Breast epithelium (tissue), 4 donors: ENCODE results near the gene AMIGO2. TPM values are rescaled to one million over a fixed set of nuclear protein-coding genes. Genes with fewer than 3 reads are reported as not detected.
A peak's percentile ranks its signal among the peaks of the same experiment; 100 is the strongest.

ENCODE experiments used
- DNase-seq, 2 donors: peaks; one replicate each; pipeline ENCODE4 v3.0.0-alpha.2; 2019; ENCODE audit warnings: low spot score in 2 of 2
- H3K27ac ChIP-seq, 2 donors: fragments of 200-600 bp; sonication (generic) in 1 of 2; one replicate each; pipeline ENCODE4 v1.5.1; 2016 to 2019; ENCODE audit warnings: mild to moderate bottlenecking in 1 of 2
- H3K27me3 ChIP-seq, 2 donors: fragments of 200-600 bp; sonication (generic) in 1 of 2; one replicate each; pipeline versions ENCODE4 v1.5.1 to v1.6.0; 2017 to 2019; ENCODE audit warnings: control low read depth in 1 of 2, mild to moderate bottlenecking in 1 of 2
- H3K36me3 ChIP-seq: fragments of 200-600 bp; one replicate; pipeline ENCODE4 v1.5.1; 2019
- H3K4me1 ChIP-seq, 2 donors: fragments of 200-600 bp; sonication (generic); one replicate each; pipeline ENCODE4 v1.5.1; 2016 to 2019; ENCODE audit warnings: control low read depth in 1 of 2
- H3K4me3 ChIP-seq, 3 donors: fragments of 200-600 bp; sonication (generic); 1 replicate in 2 of 3; 2 replicates in 1 of 3; pipeline ENCODE4 v1.5.1; 2016 to 2019; ENCODE audit warnings: mild to moderate bottlenecking in 3 of 3, moderate library complexity in 2 of 3
- H3K9me3 ChIP-seq, 2 donors: fragments of 200-600 bp; sonication (generic) in 1 of 2; one replicate each; pipeline ENCODE4 v1.5.1; 2016 to 2019; ENCODE audit warnings: control low read depth in 1 of 2
- CTCF ChIP-seq, 3 donors: fragments of 450-650 bp; IDR thresholded peaks; one replicate each; pipeline ENCODE4 v1.5.1; 2016 to 2017; ENCODE audit warnings: antibody characterized with exemption in 3 of 3, mild to moderate bottlenecking in 3 of 3, moderate library complexity in 3 of 3
- POLR2A ChIP-seq: fragments of 450-650 bp; IDR thresholded peaks from one replicate; pipeline ENCODE4 v1.6.1; 2016; ENCODE audit warnings: antibody characterized with exemption, mild to moderate bottlenecking, moderate library complexity
- POLR2AphosphoS5 ChIP-seq, 3 donors: sonication (generic); formaldehyde crosslinking; IDR thresholded peaks; one replicate each; pipeline ENCODE4 v1.6.1; 2017; ENCODE audit warnings: antibody characterized with exemption in 3 of 3
- intact Hi-C: fragments of 100-400 bp; cut with DNase I; formaldehyde crosslinking; loops from one replicate; pipeline ENCODE4 v1.15.1; 2023; ENCODE audit warnings: low total_unique reads
- total RNA-seq, 3 donors: library from RNA; depleted of rRNA; stranded (reverse); fragments of >200 nt; gene quantifications; one replicate each; pipeline ENCODE4 v1.1.0, GENCODE V29; 2016

The AMIGO2 gene
- total RNA-seq, 3 donors from 2014 or later = 6.7 to 57.7 (median 28.2) TPM

- Histone ChIP-seq H3K36me3 (no peaks in the 10 kb centered on the region), H3K9me3 (no peaks in the 10 kb centered on the region), H3K27me3 (no peaks in the 10 kb centered on the region), H3K4me1 (no peaks in the 10 kb centered on the region), H3K27ac (peak overlapping the region; percentile 69 to 82), H3K4me3 (no peak overlapping the region)
- TF ChIP-seq POLR2A (no peak), POLR2AphosphoS5 (IDR thresholded peaks at IDR 0.05) (no peak), CTCF (IDR thresholded peaks at IDR 0.05) (no peak)
- intact Hi-C loops = no loop called here
- no peak for DNase-seq
Observed at GRCh38 chr12:47088021-47088944, 8.5 kb upstream of the AMIGO2 start.

GRCh38 chr12:47087088-47087688, 7.4 kb upstream of the AMIGO2 start:
- TF ChIP-seq POLR2AphosphoS5 (IDR thresholded peaks at IDR 0.05) (no peak), POLR2A (no peak), CTCF (IDR thresholded peaks at IDR 0.05) (no peak)
- no peak for DNase-seq
- Histone ChIP-seq H3K9me3 (no peaks in the 10 kb centered on the region), H3K27ac (peak overlapping the region in 1 of 2 donors; percentile 60), H3K27me3 (no peaks in the 10 kb centered on the region), H3K4me3 (no peak overlapping the region), H3K36me3 (no peaks in the 10 kb centered on the region), H3K4me1 (no peaks in the 10 kb centered on the region)
- intact Hi-C loops = loop anchor here (2.0 kb wide), 1 partner anchor 56 kb away; no protein-coding TSS in a partner anchor

- no peak for DNase-seq
- no peaks in the 10 kb centered on the region for H3K27me3 ChIP-seq
- no peak for TF ChIP-seq CTCF (IDR thresholded peaks at IDR 0.05)
- no peak for TF ChIP-seq POLR2A
- TF ChIP-seq POLR2AphosphoS5 (IDR thresholded peaks at IDR 0.05) = no peak
- peak overlapping the region; percentile 64 to 71 for H3K27ac ChIP-seq
- H3K4me1 ChIP-seq = no peaks in the 10 kb centered on the region
- intact Hi-C loops = loop anchor here (2.0 kb wide), 1 partner anchor 55 kb away; no protein-coding TSS in a partner anchor
- H3K36me3 ChIP-seq = no peaks in the 10 kb centered on the region
- H3K9me3 ChIP-seq = no peaks in the 10 kb centered on the region
- no peak overlapping the region for H3K4me3 ChIP-seq
Observed at GRCh38 chr12:47085815-47086252, 6.1 kb upstream of the AMIGO2 start.

GRCh38 chr12:47084172-47084571, 4.4 kb upstream of the AMIGO2 start:
- peak overlapping the region; percentile 71 to 86 for H3K27ac ChIP-seq
- no peaks in the 10 kb centered on the region for H3K27me3 ChIP-seq
- no peaks in the 10 kb centered on the region for H3K36me3 ChIP-seq
- H3K9me3 ChIP-seq = no peaks in the 10 kb centered on the region
- no peak overlapping the region for H3K4me3 ChIP-seq
- TF ChIP-seq CTCF (IDR thresholded peaks at IDR 0.05) (no peak), POLR2AphosphoS5 (IDR thresholded peaks at IDR 0.05) (no peak), POLR2A (no peak)
- intact Hi-C loops = no loop called here
- no peak for DNase-seq
- no peaks in the 10 kb centered on the region for H3K4me1 ChIP-seq
